ENCODE measurements around the gene PPIP5K2.

PPIP5K2 gene

GRCh38 chr5:103151156-103151555 lies 31.1 kb downstream of the PPIP5K2 start:
- TF ChIP-seq CTCF (IDR thresholded peaks at IDR 0.05; ENCODE audit: control insufficient read depth, extremely low read depth, insufficient read depth) = no peak
- DNase-seq (ENCODE audit: low read depth) = no peak
- no peak overlapping the region for H3K4me3 ChIP-seq (ENCODE audit: low read depth, low read length)

- TF ChIP-seq CTCF (IDR thresholded peaks at IDR 0.05; ENCODE audit: control insufficient read depth, extremely low read depth, insufficient read depth) = no peak
- no peak overlapping the region for H3K4me3 ChIP-seq (ENCODE audit: low read depth, low read length)
- no peak for DNase-seq (ENCODE audit: low read depth)
These were observed 46.6 kb downstream of the PPIP5K2 start for GRCh38 chr5:103166706-103167105.

- no peak for TF ChIP-seq CTCF (IDR thresholded peaks at IDR 0.05; ENCODE audit: control insufficient read depth, extremely low read depth, insufficient read depth)
These were observed 54.0 kb downstream of the PPIP5K2 start for GRCh38 chr5:103174147-103174546.

GRCh38 chr5:103177543-103177942 lies 57.4 kb downstream of the PPIP5K2 start:
- no peak for TF ChIP-seq CTCF (IDR thresholded peaks at IDR 0.05; ENCODE audit: control insufficient read depth, extremely low read depth, insufficient read depth)
- no peak for DNase-seq (ENCODE audit: low read depth)
- no peak overlapping the region for H3K4me3 ChIP-seq (ENCODE audit: low read depth, low read length)

More at GRCh38 chr5:103174147-103174546, 54.0 kb downstream of the PPIP5K2 start:
- no peak for DNase-seq (ENCODE audit: low read depth)
- H3K4me3 ChIP-seq (ENCODE audit: low read depth, low read length) = no peak overlapping the region

- TF ChIP-seq CTCF (IDR thresholded peaks at IDR 0.05; ENCODE audit: control insufficient read depth, extremely low read depth, insufficient read depth) = no peak
- DNase-seq (ENCODE audit: low read depth) = no peak
These were observed 58.1 kb downstream of the PPIP5K2 start for GRCh38 chr5:103178167-103178566.

GRCh38 chr5:103186152-103186551 lies 66.1 kb downstream of the PPIP5K2 start:
- no peak for TF ChIP-seq CTCF (IDR thresholded peaks at IDR 0.05; ENCODE audit: control insufficient read depth, extremely low read depth, insufficient read depth)
- no peak overlapping the region for H3K4me3 ChIP-seq (ENCODE audit: low read depth, low read length)
- DNase-seq (ENCODE audit: low read depth) = no peak

More at GRCh38 chr5:103178167-103178566, 58.1 kb downstream of the PPIP5K2 start:
- no peak overlapping the region for H3K4me3 ChIP-seq (ENCODE audit: low read depth, low read length)

- TF ChIP-seq CTCF (IDR thresholded peaks at IDR 0.05; ENCODE audit: control insufficient read depth, extremely low read depth, insufficient read depth) = no peak
- no peak overlapping the region for H3K4me3 ChIP-seq (ENCODE audit: low read depth, low read length)
- DNase-seq (ENCODE audit: low read depth) = no peak
These were observed 68.3 kb downstream of the PPIP5K2 start for GRCh38 chr5:103188436-103188835.
